NCI-H2081 treated with DMSO at 0.1 percent for 48 hours (cell line): ENCODE results near the gene SGPL1.
"Not testable (repeated sequence)": the region's sequence is repeated elsewhere in the genome, so short reads cannot be mapped to it uniquely, and the experiment has no call there.

ENCODE experiments used
- DNase-seq: peaks from one replicate; lab custom pipeline; 2025; lab: John Stamatoyannopoulos, UW

SGPL1 gene

DNA sequence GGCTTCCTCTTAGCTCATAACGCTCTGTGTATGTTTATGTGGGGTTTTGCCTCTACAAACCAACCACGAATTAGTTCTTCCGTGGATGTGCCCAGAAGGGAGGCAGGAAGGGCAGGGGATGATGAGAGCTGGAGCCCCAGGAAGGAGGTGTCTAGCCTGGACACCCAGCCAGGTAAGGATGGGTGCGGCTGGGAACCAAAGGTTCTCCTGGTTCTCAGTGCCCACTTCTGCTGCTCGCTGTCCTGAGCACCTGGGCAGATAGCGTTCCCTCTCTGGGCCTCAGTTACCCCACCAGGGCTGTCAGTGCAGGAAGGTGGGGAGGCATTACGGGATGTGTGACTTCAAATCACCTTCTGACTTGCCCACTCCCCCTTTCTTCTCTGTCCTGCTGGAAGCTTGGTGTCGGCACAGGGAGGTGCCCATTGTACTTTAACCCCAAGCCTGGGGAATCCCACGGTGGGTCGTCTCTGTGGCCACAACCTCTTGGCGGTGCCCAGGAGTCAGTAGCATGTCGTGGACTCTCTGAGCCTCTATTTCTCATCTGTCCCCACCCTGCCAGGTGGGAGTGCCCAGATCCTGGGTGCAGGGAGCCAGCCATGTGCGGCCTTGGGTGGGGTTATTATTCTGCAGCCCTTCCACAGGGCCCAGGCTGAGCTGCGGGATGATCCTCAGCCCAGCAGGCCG, 91.3 kb downstream of the SGPL1 start:
- no peak for DNase-seq

- no peak for DNase-seq
Measured at GRCh38 chr10:70907637-70908405, 92.1 kb downstream of the SGPL1 start.

DNA sequence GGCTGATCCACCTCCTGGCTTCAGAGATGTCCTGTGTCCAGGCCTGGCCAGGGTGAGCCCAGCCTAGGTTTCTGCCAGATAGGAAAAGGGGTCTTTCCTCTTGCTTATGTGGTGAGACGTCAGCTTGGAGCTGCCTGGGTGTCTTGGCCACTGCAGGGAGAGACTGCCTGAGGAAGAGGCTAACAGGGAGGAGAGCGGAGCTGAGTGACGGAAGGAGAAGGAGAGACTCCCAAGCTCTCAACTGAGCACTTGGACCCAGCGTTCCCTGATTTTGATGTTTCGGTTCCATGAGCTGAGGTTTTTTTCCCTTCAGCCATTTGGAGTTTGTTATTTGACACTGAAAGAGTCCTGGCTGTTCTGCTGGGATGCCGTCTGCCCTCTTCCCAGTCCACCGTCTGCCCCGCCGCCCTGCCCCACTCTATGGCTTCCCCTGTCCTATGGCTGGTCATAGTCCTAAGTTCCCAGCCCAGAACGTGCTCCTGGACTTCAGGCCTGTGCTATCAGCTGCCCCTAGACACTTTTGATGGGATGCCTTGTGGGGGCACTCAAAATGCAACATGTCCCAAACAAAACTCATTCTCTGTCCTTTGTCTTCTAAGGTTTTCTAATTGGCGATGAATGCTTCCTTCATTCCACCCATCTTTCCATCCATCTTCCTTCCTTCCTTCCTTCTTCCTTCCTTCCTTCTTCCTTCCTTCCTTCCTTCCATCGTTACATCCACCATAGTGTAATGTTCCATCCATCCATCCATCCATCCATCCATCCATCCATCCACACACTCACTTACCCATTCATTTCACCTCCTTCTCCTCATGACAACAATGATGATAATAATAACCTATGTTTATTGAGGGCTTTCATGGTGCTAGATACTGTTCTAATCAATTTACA, 92.9 kb downstream of the SGPL1 start:
- no peak for DNase-seq

- DNase-seq = no peak
Measured at GRCh38 chr10:70909326-70909935, 93.7 kb downstream of the SGPL1 start.

GRCh38 chr10:70910486-70911341, 95.0 kb downstream of the SGPL1 start:
- no peak for DNase-seq

GRCh38 chr10:70911386-70911785, 95.6 kb downstream of the SGPL1 start:
- DNase-seq = no peak

DNA sequence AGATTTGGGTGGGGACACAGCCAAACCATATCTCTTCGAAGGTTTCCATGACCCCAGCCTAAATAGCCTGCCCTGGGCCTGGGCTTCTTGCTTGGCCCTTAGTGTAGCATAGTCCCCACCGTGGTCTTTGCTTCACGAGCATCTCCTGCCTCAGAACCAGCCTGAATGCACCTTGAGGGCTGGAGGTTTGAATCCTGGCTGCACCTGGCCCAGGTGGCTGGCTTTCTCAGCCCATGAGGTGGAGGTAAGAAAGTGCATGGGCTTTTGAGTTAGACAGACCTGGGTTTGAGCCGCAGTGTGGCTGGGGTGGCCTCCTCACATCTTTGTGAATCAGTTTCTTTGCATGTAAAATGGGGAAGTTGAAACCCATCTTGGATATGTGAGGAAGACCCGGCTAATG, 96.8 kb downstream of the SGPL1 start:
- no peak for DNase-seq

DNA sequence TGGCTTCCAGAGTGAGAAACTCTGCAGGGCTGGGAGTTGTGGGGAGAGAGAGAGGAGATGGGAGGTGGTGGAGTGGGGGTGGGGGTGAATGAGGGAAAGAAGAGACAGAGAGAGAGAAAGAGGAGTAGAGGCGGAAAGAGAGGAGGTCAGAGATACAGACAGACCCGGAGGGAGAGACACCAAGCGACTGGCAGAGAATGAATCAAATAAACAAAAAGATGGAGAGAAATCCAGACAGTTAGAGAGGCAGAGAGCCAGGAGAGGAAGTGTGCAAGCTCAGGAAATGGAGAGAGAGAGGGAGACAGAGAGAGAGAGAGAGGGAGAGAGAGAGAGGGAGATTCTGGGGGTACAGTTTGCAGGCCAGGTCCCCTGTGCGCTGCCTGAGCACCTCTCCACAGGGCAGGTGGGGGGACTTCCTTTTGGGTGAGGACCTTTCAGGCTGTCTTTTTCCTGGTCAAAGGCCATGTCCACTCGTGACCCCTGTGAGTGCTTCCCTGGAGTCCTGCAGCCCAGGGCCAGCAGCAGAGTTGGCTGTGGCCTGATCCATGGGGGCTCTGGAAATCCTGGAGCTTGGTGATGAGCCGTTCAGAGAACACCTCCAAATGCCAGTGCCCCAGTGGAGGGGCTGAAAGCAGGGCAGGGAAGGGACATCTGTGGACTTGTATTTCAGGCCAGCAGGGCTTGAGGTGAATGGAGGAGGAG, 97.6 kb downstream of the SGPL1 start:
- DNase-seq = no peak

- no peak for DNase-seq
Measured at GRCh38 chr10:70913893-70914240, 98.1 kb downstream of the SGPL1 start.

- no peak for DNase-seq
Measured at GRCh38 chr10:70914316-70914864, 98.6 kb downstream of the SGPL1 start.

DNA sequence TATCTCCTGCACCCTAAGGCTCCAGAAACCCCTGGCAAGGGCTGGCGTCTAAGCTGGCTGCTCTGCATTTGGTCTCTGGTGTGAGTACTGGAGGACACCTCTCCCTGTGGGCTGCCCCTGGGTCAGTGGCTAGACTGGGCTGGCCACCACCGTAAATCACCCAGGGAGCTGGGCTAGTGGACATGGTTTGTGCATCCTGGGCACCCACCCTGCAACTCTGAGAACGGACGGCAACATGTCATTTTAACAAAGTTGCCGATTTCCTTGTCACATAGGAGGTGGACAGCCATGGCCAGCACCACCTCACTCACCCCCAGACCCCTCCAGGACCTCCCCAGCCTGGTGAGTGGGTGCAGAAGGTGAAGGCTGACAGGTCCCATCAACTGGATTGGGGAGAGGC, 99.5 kb downstream of the SGPL1 start:
- DNase-seq = no peak

GRCh38 chr10:70915806-70916205, 100.1 kb downstream of the SGPL1 start:
- DNase-seq = no peak

DNA sequence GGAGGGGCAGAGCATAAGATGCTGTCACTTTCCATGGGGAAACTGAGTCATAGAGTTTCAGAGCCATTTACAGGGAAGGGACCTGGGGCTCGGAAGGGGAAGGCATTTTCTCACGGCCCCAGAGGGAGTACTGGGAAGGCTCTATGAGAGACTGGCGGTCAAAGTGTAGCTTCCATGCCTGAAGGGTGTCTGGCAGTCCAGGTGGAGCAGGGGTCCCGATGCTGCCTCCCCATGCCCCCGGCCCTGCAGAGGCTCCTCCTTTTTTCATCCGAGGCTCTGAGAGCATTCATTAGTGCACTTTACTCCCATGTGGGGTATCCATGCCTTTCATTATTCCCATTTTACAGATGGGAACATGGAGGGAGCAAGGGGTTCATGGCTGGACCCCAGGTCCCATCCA, 100.5 kb downstream of the SGPL1 start:
- DNase-seq = no peak

- no peak for DNase-seq
Measured at GRCh38 chr10:70917226-70917625, 101.5 kb downstream of the SGPL1 start.

DNA sequence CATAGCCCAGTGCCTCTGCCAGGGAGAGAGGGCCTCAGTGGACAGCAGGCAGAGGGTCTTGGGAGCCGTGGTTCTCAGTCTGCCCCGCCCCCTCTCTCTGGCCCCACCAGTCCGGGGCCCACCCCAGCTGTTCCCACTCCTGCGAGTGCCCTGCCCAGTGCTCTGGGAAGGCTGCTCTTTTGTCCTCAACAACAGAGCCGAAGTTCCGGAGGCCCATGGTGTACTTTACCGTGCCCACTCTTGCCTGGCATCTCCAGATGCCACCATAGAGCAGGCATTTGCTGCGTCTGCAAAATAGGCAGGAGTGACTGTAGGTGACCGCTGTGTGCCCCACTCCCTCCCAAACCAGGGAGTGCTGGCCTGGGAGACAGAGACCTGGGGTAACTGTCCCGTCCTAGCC, 101.9 kb downstream of the SGPL1 start:
- no peak for DNase-seq

DNA sequence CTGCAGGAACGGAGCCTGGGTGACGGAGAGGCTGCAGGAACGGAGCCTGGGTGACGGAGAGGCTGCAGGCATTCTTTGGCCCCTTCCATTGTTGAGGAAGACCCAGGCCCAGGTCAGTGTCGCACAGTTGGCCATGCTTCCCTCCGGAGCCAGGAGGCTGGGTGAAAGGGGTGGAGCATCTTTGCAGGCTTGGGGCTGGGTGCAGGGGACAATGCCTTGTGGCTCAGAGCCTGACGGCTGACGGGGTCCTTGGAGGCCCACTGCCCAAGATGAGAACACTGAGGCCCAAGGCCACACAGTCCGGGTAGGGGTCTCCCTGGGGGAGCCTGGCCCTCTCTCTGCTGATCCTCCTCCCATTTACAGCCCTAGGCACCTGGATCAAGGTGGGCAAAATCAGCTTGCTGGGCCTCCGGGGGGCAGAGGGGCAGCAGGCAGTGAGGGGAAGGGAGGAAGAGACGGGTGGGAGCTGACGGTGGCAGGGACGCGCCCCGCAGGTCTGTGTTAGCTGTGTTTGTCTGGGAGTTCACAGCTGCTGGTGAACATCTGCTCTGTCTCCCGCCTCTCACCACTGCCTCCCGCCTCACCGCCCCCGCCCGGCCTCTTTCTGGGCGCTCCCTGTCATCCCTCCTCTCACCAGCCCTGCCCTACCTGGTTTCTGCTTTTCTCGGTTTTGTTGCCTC, 103.2 kb downstream of the SGPL1 start:
- no peak for DNase-seq

DNA sequence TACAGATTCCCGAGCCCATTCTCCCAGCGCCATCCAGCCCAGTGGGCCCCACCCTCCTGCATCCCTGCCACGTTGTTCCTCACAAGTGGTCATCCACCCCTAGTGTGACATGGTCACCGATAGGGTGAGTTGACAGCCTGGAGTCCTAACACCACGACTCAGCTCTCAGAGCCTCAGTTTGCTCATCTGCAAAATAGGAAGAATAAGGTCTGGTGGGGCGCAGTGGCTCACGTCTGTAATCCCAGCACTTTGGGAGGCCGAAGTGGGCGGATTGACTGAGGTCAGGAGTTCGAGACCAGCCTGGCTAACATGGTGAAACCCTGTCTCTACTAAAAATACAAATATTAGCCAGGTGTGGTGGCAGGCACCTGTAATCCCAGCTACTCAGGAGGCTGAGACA, 104.2 kb downstream of the SGPL1 start:
- DNase-seq = not testable (repeated sequence)

DNA sequence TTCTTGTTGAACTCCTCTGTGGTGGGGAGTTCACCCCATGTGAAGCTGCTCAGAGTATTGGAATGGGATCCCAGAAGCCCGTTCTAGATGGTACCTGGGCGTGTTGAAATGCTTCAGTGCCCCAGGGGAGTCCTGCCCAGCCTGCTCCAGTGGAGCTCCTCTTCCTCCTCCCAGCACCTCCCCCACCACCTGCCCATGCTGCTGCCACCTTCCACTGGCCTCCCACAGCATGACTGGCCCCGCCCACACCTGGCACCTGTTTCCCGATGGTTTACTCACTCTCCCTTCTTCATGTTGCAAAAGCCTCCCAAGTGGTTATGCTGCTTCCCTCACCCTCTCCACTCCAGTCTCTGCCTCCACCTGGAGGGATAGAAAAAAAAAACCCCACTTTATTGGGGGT, 104.8 kb downstream of the SGPL1 start:
- DNase-seq = no peak

GRCh38 chr10:70921285-70921684, 105.5 kb downstream of the SGPL1 start:
- no peak for DNase-seq

GRCh38 chr10:70923696-70924095, 107.9 kb downstream of the SGPL1 start:
- DNase-seq = no peak
